GM12892 (cell line): ENCODE results near the gene GRAMD4.

ENCODE experiments used
- DNase-seq: peaks from one replicate; pipeline ENCODE4 v3.0.0; 2011; ENCODE audit not compliant: insufficient read length
- FAIRE-seq: peaks from 2 replicates; lab custom pipeline; 2011; peaks lifted over from hg19 to GRCh38; lab: Jason Lieb, UNC
- POLR2A ChIP-seq: IDR thresholded peaks from 2 replicates; pipeline ENCODE4 v1.6.1; 2011; ENCODE audit warnings: low read depth, low read length, control low read depth
- POLR2AphosphoS5 ChIP-seq: IDR thresholded peaks from 2 replicates; pipeline ENCODE4 v1.6.1; 2011; ENCODE audit warnings: low read depth, low read length, control low read depth
- TAF1 ChIP-seq: IDR thresholded peaks from 2 replicates; pipeline ENCODE4 v1.6.1; 2011; ENCODE audit warnings: low read depth, mild to moderate bottlenecking, control low read depth, low read length, borderline replicate concordance

Gene GRAMD4

GRCh38 chr22:46650078-46650810 is 30.1 kb downstream of the GRAMD4 start:
- DNase-seq (no peak), FAIRE-seq (no peak)
- TF ChIP-seq POLR2AphosphoS5 (no peak), TAF1 (no peak), POLR2A (no peak)

GRCh38 chr22:46651316-46651715 is 31.1 kb downstream of the GRAMD4 start:
- DNase-seq, result no peak
- TF ChIP-seq POLR2AphosphoS5, result no peak
- TF ChIP-seq POLR2A, result no peak
- no peak for TF ChIP-seq TAF1
- FAIRE-seq, result no peak

GRCh38 chr22:46652081-46652846 is 32.1 kb downstream of the GRAMD4 start:
- DNase-seq (no peak), FAIRE-seq (no peak)
- TF ChIP-seq POLR2AphosphoS5, result no peak
- no peak for TF ChIP-seq TAF1
- TF ChIP-seq POLR2A, result no peak

GRCh38 chr22:46652847-46653331 is 32.7 kb downstream of the GRAMD4 start:
- TF ChIP-seq POLR2AphosphoS5 (no peak), TAF1 (no peak), POLR2A (no peak)
- no peak for DNase-seq
- no peak for FAIRE-seq

GRCh38 chr22:46653596-46653995 is 33.4 kb downstream of the GRAMD4 start:
- no peak for FAIRE-seq
- DNase-seq, result no peak
- TF ChIP-seq POLR2AphosphoS5, result no peak
- TF ChIP-seq TAF1, result no peak
- no peak for TF ChIP-seq POLR2A

- DNase-seq, result no peak
- no peak for FAIRE-seq
- TF ChIP-seq TAF1, result no peak
- no peak for TF ChIP-seq POLR2AphosphoS5
- TF ChIP-seq POLR2A, result no peak
These were observed 34.2 kb downstream of the GRAMD4 start for GRCh38 chr22:46654426-46654825.

- DNase-seq, result no peak
- no peak for FAIRE-seq
- TF ChIP-seq POLR2AphosphoS5 (no peak), TAF1 (no peak), POLR2A (no peak)
These were observed 34.9 kb downstream of the GRAMD4 start for GRCh38 chr22:46654927-46655595.

GRCh38 chr22:46655861-46656608 is 35.8 kb downstream of the GRAMD4 start:
- no peak for FAIRE-seq
- DNase-seq, result no peak
- TF ChIP-seq TAF1 (no peak), POLR2A (no peak), POLR2AphosphoS5 (no peak)

GRCh38 chr22:46656856-46657654 is 36.9 kb downstream of the GRAMD4 start:
- TF ChIP-seq POLR2A (no peak), TAF1 (no peak), POLR2AphosphoS5 (no peak)
- DNase-seq, result no peak
- no peak for FAIRE-seq

GRCh38 chr22:46657655-46657953 is 37.4 kb downstream of the GRAMD4 start:
- TF ChIP-seq POLR2A (no peak), POLR2AphosphoS5 (no peak), TAF1 (no peak)
- FAIRE-seq (no peak), DNase-seq (no peak)

- no peak for TF ChIP-seq POLR2A
- no peak for TF ChIP-seq TAF1
These were observed 38.1 kb downstream of the GRAMD4 start for GRCh38 chr22:46657996-46658947.

More at GRCh38 chr22:46657996-46658947, 38.1 kb downstream of the GRAMD4 start:
- DNase-seq (no peak), FAIRE-seq (no peak)
